Activated CD8-positive, alpha-beta memory T cell treated with anti-CD3 and anti-CD28 coated beads, Interleukin-2, amount 50 U/mL, for 1 hour (primary cell): ENCODE results near the gene RBM12.
"Not testable (repeated sequence)": the region's sequence is repeated elsewhere in the genome, so short reads cannot be mapped to it uniquely, and the experiment has no call there.

Experiments
- DNase-seq: peaks from one replicate; pipeline ENCODE4 v3.0.0-alpha.2; 2020; ENCODE audit errors: extremely low read depth

RBM12 gene

DNA sequence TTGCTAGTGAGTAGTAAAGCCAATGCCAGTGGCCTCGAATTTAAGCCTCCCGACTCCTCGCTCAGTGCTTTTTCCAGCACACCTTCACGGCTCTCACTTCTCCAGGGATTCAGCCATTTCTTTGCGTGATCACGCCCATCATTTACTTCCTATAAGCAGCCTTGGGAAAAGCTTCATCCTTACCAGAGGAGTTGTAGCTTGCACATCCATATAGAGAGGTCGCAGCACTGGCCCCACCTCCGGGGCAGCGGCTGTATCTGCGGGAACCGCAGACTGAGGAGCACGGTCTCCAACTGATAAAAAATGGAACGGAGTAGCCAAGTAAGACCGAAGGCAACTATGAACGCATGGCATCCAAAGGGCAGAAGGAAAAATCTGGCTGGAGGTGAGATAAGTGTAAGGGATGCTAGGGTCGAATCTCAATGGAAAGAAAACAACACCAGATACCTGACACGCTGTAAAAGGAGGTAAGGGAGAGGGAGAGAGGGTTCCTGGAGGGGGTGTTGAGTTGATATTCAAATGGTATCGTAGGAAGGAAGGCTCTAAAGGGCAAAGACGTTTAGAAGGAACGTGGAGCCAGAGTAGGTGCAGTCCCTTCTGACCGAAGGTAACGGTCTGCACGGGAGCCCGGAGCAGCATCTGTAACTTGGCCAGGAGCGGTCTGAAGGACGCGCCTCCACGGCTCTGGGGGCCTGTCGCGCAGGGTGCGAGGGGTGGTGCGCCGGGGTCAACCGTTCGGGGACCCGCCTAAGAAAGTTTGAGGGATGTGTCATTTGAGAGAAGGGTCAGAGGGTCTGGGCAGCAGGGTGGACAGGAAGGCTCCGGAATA lies 33.8 kb upstream of the RBM12 start:
- DNase-seq: no peak

GRCh38 chr20:35697696-35698297 lies 33.1 kb upstream of the RBM12 start:
- no peak for DNase-seq

- no peak for DNase-seq
These were observed 31.3 kb upstream of the RBM12 start for GRCh38 chr20:35695978-35696377.

DNA sequence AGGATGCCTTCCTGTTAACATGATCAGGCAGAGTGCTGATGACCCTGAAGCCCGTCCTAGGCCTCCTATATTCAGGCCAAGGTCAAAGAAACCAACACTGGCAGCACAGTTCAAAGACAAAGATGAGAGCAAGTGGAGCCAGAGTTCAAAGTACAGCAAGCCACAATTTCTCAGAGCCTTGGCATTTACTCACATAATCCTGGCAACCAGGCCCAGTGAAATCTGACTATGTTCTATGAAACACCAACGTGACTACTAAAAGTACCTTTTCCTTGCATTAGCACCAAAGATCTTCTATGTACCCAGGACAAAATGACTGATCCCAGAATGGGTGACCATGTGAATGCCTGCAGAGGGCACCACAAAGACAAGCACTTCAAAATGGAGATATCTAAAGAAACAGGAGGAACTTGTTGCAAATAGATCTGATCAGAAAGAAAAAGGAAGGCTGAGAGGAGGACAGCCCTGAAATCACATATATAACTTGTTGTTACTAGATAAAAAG lies 30.6 kb upstream of the RBM12 start:
- no peak for DNase-seq

- no peak for DNase-seq
These were observed 25.6 kb upstream of the RBM12 start for GRCh38 chr20:35690265-35690664.

DNA sequence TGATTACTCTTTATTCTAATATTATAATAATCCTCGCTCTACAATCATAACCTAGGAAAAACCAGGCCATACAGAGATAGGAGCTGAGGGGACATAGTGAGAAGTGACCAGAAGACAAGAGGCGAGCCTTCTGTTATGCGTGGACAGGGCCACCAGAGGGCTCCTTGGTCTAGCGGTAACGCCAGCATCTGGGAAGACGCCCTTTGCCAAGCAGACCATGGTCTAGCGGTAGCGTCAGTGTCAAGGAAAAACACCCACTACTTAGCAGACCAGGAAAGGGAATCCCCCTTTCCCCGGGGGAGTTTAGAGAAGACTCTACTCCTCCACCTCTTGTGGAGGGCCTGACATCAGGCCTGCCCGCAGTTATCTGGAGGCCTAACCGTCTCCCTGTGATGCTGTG lies 22.2 kb upstream of the RBM12 start:
- DNase-seq: not testable (repeated sequence)

GRCh38 chr20:35685368-35685767 lies 20.7 kb upstream of the RBM12 start:
- DNase-seq: not testable (repeated sequence)

DNA sequence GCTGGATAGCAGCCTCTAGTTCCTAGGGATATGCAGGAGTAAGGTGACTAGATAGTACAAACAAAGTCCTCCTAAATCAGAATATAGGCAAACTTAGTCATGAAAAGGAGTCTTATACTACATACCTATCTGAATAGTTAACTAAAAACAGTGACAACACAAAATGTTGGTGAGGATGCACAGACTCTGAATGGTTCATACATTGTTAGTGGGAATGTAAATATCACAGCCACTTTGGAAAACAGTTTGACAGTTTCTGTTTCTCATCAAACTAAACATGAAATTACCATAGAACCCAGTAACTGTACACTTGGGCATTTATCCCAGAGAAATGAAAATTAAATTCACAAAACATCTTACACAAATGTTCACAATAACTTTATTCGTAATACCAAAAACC lies 17.3 kb upstream of the RBM12 start:
- DNase-seq: no peak

DNA sequence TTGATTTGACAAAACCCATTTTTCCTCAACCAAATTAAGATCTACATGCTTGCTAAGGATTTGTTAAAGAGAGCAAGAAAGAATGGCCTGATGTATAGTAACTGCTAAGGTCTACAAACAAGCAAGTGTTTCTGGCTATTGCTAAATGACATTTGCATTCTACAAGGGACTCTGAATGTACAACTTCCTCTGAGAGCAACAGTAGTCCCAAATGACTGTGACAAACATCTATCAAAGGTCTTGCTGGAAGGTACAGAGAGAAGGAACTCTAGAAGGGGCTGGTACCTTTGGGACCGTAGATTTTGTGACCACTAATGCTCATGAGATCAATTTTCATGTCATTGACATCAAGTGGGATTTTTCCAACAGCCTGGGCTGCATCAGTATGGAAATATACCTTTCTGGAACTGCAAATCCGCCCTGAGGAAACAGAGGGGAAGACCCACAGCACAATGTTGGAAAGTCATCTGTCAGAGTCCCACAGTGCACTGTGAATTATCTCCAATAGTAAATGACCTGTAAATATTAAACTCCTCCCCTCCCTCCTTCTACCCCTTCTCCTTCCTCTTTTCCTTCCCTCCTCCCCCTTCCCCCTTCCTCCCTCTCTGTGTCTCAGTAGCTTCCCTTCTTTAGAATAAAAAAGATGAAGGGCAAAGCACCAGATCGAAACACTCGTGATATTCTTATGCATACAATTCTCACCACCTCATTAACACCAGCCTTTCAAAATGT lies 15.9 kb upstream of the RBM12 start:
- DNase-seq: no peak

GRCh38 chr20:35674921-35675320 lies 10.2 kb upstream of the RBM12 start:
- DNase-seq: no peak

GRCh38 chr20:35673884-35674283 lies 9.2 kb upstream of the RBM12 start:
- DNase-seq: no peak

GRCh38 chr20:35669681-35670080 lies 5.0 kb upstream of the RBM12 start:
- DNase-seq: no peak

DNA sequence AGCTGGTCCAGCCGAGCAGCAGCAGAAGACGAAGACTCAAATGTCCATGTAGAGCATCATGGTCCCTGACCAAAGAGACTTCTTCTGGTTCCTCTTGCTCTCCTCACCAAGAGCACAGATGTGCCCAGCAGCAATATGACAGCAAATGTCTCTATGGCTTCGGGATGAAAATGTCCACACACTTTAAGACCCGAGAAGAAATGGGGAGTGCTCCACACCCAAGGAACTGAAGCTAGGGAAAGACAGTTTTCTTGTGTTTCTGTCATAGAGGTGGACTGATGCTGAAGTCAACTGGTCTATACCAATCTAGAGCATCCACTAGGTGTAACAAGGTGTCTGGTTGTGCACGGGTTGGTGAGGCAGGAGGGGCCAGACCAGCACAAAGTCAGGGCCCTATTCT lies 4.5 kb upstream of the RBM12 start:
- DNase-seq: no peak

DNA sequence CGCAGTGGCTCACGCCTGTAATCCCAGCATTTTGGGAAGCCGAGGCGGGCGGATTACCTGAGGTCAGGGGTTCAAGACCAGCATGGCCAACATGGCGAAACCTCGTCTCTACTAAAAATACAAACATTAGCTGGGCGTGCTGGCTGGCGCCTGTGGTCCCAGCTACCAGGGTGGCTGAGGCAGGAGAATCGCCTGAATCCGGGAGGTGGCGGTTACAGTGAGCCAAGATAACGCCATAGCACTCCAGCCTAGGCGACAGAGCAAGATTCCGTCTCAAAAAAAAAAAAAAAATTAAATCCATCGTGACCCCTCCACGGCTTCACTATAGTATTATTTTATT lies 1.2 kb upstream of the RBM12 start:
- DNase-seq: no peak

GRCh38 chr20:35663516-35664465 lies 909 bp downstream of the RBM12 start:
- peak; percentile 33 for DNase-seq

DNA sequence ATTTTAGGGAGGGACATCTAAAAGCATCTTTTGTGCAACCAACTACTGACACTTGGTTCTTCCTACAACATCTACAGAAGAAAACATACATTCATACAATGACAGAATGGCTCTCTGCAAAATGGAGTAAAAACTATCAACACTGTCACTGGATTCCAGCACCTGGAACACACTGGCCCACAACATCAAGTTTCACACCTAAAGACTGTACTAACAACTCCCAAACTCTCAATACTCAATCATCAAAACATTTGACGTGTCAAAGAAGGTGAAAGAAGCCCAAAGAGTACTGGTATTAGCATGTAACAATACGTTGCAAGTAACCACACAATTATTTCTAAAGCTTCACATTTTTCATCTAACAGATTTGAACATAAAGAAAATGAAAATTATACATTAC lies 2.1 kb downstream of the RBM12 start:
- no peak for DNase-seq

DNA sequence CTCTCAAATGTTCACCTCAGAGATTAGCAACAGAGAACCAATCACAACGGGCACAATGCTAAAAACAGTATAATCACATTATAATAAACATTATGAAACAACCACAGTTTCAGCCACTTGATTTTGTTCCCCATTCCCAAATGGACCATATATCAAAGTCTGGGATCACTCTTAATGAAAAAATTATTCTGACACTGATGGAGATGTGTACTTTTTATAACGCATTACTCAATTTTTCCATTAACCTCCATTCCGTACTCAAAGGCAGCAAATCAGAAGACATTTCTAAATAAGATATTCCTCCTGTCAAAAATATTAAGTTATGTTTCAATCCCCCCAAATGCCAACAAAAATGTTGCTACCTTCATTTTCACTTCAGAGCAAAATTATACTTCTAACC lies 2.8 kb downstream of the RBM12 start:
- DNase-seq: no peak

GRCh38 chr20:35661053-35661452 lies 3.6 kb downstream of the RBM12 start:
- DNase-seq: no peak

DNA sequence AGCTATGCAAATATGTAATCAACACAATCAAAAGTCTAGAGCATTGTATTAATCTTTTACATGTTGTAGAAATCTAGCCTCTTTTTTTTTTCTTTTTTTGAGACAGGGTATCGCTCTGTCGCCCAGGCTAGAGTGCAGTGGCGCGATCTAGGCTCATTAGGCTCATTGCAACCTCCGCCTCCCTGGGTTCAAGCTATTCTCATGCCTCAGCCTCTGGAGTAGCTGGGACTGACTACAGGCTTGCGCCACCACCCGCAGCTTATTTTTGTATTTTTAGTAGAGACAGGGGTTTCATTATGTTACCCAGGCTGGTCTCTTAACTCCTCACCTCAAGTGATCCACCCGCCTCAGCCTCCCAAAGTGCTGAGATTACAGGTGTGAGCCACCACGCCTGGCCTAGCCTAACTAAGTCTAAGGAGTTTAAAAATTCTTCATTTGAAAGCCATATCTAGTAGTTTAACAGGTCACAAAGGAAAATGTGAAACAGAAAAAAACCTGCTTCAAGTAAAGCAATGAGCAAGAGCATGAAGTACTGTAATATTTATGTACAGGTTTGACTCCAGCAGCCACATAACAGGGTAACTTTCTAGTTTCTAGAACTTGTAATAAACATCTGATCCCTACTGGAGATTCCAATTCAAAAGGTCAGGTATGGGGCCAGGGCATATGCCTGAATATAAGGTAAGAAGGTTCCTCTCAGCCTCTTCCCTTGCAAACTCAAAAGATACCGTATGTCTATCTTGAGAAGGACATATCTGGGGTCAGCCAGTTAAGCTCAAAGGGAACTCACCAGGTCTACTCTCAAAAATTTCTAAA lies 4.4 kb downstream of the RBM12 start:
- no peak for DNase-seq

GRCh38 chr20:35657271-35657670 lies 7.4 kb downstream of the RBM12 start:
- DNase-seq: no peak

GRCh38 chr20:35654415-35654814 lies 10.3 kb downstream of the RBM12 start:
- no peak for DNase-seq
